Effector memory CD4-positive, alpha-beta T cell (primary cell): ENCODE measurements around the gene ZNF343.

Experiments
- DNase-seq, 3 donors: peaks; one replicate each; pipeline ENCODE4 v3.0.0-alpha.2; 2020
- H3K27ac ChIP-seq: 2 replicates; pipeline ENCODE4 v1.7.0; 2013; ENCODE audit warnings: mild to moderate bottlenecking, low read length, moderate library complexity; ENCODE audit not compliant: insufficient read depth, poor library complexity, severe bottlenecking
- H3K27me3 ChIP-seq: replicated peaks from 2 replicates; pipeline ENCODE4 v1.7.0; 2013; ENCODE audit warnings: mild to moderate bottlenecking, low read length; ENCODE audit not compliant: insufficient read depth, control insufficient read depth, poor library complexity, severe bottlenecking
- H3K36me3 ChIP-seq: 2 replicates; pipeline ENCODE4 v1.7.0; 2013; ENCODE audit warnings: mild to moderate bottlenecking, low read length, moderate library complexity; ENCODE audit not compliant: control insufficient read depth, insufficient read depth
- H3K4me1 ChIP-seq: 2 replicates; pipeline ENCODE4 v1.7.0; 2013; ENCODE audit warnings: low read length, mild to moderate bottlenecking; ENCODE audit not compliant: control insufficient read depth, insufficient read depth, poor library complexity, severe bottlenecking
- H3K4me3 ChIP-seq: 2 replicates; pipeline ENCODE4 v1.7.0; 2013; ENCODE audit warnings: low read length, low read depth, mild to moderate bottlenecking; ENCODE audit not compliant: insufficient read depth, poor library complexity, severe bottlenecking
- H3K9me3 ChIP-seq: 2 replicates; pipeline ENCODE4 v1.7.0; 2013; ENCODE audit warnings: mild to moderate bottlenecking, low read length, moderate library complexity; ENCODE audit not compliant: control insufficient read depth

The ZNF343 gene

GRCh38 chr20:2460752-2461424, 47.8 kb downstream of the ZNF343 start:
- H3K36me3 ChIP-seq, result peaks cover 63% of the 10 kb centered on the region
- H3K9me3 ChIP-seq, result no peaks in the 10 kb centered on the region
- DNase-seq, result no peak
- H3K4me3 ChIP-seq, result no peak overlapping the region
- H3K27me3 ChIP-seq, result no peaks in the 10 kb centered on the region
- no peak overlapping the region for H3K27ac ChIP-seq
- H3K4me1 ChIP-seq, result no peaks in the 10 kb centered on the region

GRCh38 chr20:2459981-2460751, 48.5 kb downstream of the ZNF343 start:
- Histone ChIP-seq H3K4me1 (no peaks in the 10 kb centered on the region), H3K9me3 (no peaks in the 10 kb centered on the region), H3K4me3 (no peak overlapping the region), H3K36me3 (peaks cover 56% of the 10 kb centered on the region), H3K27ac (no peak overlapping the region), H3K27me3 (no peaks in the 10 kb centered on the region)
- no peak for DNase-seq

GRCh38 chr20:2458919-2459499, 49.7 kb downstream of the ZNF343 start:
- H3K36me3 ChIP-seq, result peaks cover 45% of the 10 kb centered on the region
- no peaks in the 10 kb centered on the region for H3K9me3 ChIP-seq
- H3K4me1 ChIP-seq, result no peaks in the 10 kb centered on the region

GRCh38 chr20:2455771-2456497, 52.8 kb downstream of the ZNF343 start:
- Histone ChIP-seq H3K27ac (no peak overlapping the region), H3K4me3 (no peak overlapping the region), H3K36me3 (peaks cover 17% of the 10 kb centered on the region), H3K4me1 (no peaks in the 10 kb centered on the region), H3K27me3 (no peaks in the 10 kb centered on the region), H3K9me3 (no peaks in the 10 kb centered on the region)
- no peak for DNase-seq

More at GRCh38 chr20:2458919-2459499, 49.7 kb downstream of the ZNF343 start:
- no peaks in the 10 kb centered on the region for H3K27me3 ChIP-seq
- H3K4me3 ChIP-seq, result no peak overlapping the region
- no peak for DNase-seq
- no peak overlapping the region for H3K27ac ChIP-seq

- no peaks in the 10 kb centered on the region for H3K36me3 ChIP-seq
- H3K27me3 ChIP-seq, result no peaks in the 10 kb centered on the region
- no peaks in the 10 kb centered on the region for H3K4me1 ChIP-seq
- no peaks in the 10 kb centered on the region for H3K9me3 ChIP-seq
- DNase-seq, result no peak
- H3K4me3 ChIP-seq, result no peak overlapping the region
- no peak overlapping the region for H3K27ac ChIP-seq
Observed at GRCh38 chr20:2453792-2454191, 54.9 kb downstream of the ZNF343 start.

- Histone ChIP-seq H3K27me3 (no peaks in the 10 kb centered on the region), H3K4me1 (no peaks in the 10 kb centered on the region), H3K9me3 (no peaks in the 10 kb centered on the region), H3K4me3 (no peak overlapping the region), H3K27ac (no peak overlapping the region), H3K36me3 (no peaks in the 10 kb centered on the region)
- peak in 2 of 3 donors; percentile 13 to 41 for DNase-seq
Observed at GRCh38 chr20:2451939-2452732, 56.6 kb downstream of the ZNF343 start.

GRCh38 chr20:2451422-2451821, 57.3 kb downstream of the ZNF343 start:
- Histone ChIP-seq H3K27me3 (no peaks in the 10 kb centered on the region), H3K4me1 (no peaks in the 10 kb centered on the region), H3K9me3 (no peaks in the 10 kb centered on the region), H3K4me3 (no peak overlapping the region), H3K36me3 (no peaks in the 10 kb centered on the region), H3K27ac (no peak overlapping the region)
- no peak for DNase-seq

- no peaks in the 10 kb centered on the region for H3K4me1 ChIP-seq
- H3K27ac ChIP-seq, result no peak overlapping the region
- DNase-seq, result no peak
- H3K27me3 ChIP-seq, result no peaks in the 10 kb centered on the region
- no peak overlapping the region for H3K4me3 ChIP-seq
- H3K36me3 ChIP-seq, result no peaks in the 10 kb centered on the region
- no peaks in the 10 kb centered on the region for H3K9me3 ChIP-seq
Observed at GRCh38 chr20:2449386-2449785, 59.3 kb downstream of the ZNF343 start.

- Histone ChIP-seq H3K27ac (no peak overlapping the region), H3K4me3 (no peak overlapping the region), H3K4me1 (no peaks in the 10 kb centered on the region), H3K9me3 (no peaks in the 10 kb centered on the region), H3K27me3 (no peaks in the 10 kb centered on the region), H3K36me3 (no peaks in the 10 kb centered on the region)
- DNase-seq, result no peak
Observed at GRCh38 chr20:2446845-2447244, 61.9 kb downstream of the ZNF343 start.
